H1 (cell line): Measurements from ENCODE around the gene KCNH1. TPM values are rescaled to one million over a fixed set of nuclear protein-coding genes. Genes with fewer than 3 reads are reported as not detected.

Experiments used
- CTCF ChIA-PET: fragments of 300-600 bp; sonication (Branson Sonifier 250); formaldehyde crosslinking; loops from one replicate; lab custom pipeline; 2021; ENCODE audit not compliant: partially characterized antibody; lab: Charles Lee
- POLR2A ChIA-PET: fragments of 300-600 bp; sonication (Branson Sonifier 250); formaldehyde crosslinking; loops from one replicate; lab custom pipeline; 2021; ENCODE audit warnings: inconsistent platforms; ENCODE audit not compliant: partially characterized antibody; lab: Charles Lee
- DNase-seq, 2 experiments: peaks; one replicate each; pipeline versions ENCODE4 v3.0.0 to v3.0.0-alpha.2; 2010 to 2022; ENCODE audit warnings: low spot score in 2 of 2, low read depth in 1 of 2, mixed read lengths in 1 of 2
- FAIRE-seq: peaks from 2 replicates; lab custom pipeline; 2011; peaks lifted over from hg19 to GRCh38; lab: Jason Lieb, UNC
- H2AFZ ChIP-seq: 2 replicates; pipeline ENCODE4 v1.8.1; 2012; ENCODE audit warnings: low read length, inconsistent platforms
- H2AK5ac ChIP-seq: 2 replicates; pipeline ENCODE4 v1.6.1; 2013; ENCODE audit warnings: low read depth, low read length
- H2BK120ac ChIP-seq: replicated peaks from 2 replicates; pipeline ENCODE3; 2013; ENCODE audit warnings: low read depth, low read length, inconsistent platforms
- H2BK12ac ChIP-seq: 2 replicates; pipeline ENCODE4 v1.6.1; 2013; ENCODE audit warnings: low read depth, low read length
- H2BK15ac ChIP-seq: 2 replicates; pipeline ENCODE4 v1.6.1; 2013; ENCODE audit warnings: low read length
- H2BK20ac ChIP-seq: 2 replicates; pipeline ENCODE4 v1.6.1; 2013; ENCODE audit warnings: low read length
- H2BK5ac ChIP-seq: 2 replicates; pipeline ENCODE4 v1.6.1; 2013; ENCODE audit warnings: low read depth, low read length
- H3K14ac ChIP-seq: 2 replicates; pipeline ENCODE4 v1.6.1; 2013; ENCODE audit warnings: inconsistent platforms; ENCODE audit not compliant: insufficient read length
- H3K18ac ChIP-seq: 2 replicates; pipeline ENCODE4 v1.6.1; 2013; ENCODE audit warnings: low read length; ENCODE audit errors: extremely low read depth
- H3K23ac ChIP-seq: 2 replicates; pipeline ENCODE4 v1.6.1; 2013; ENCODE audit warnings: inconsistent platforms; ENCODE audit not compliant: insufficient read length
- H3K23me2 ChIP-seq: 2 replicates; pipeline ENCODE4 v1.6.1; 2013; ENCODE audit warnings: low read depth, low read length
- H3K27ac ChIP-seq: 2 replicates; pipeline ENCODE4 v1.6.1; 2011; ENCODE audit warnings: low read depth, low read length, inconsistent platforms
- H3K27me3 ChIP-seq, 4 experiments: replicated peaks in 1 of 4; 1 replicate in 1 of 4; 2 replicates in 3 of 4; pipeline versions ENCODE4 v1.6.1 to v1.8.1; 2011 to 2013; ENCODE audit warnings: low read length in 3 of 4, mild to moderate bottlenecking in 3 of 4, inconsistent platforms in 2 of 4, mixed read lengths in 2 of 4, moderate library complexity in 1 of 4; ENCODE audit not compliant: control insufficient read depth in 3 of 4, insufficient read depth in 3 of 4; ENCODE audit errors: extremely low read depth in 1 of 4
- H3K36me3 ChIP-seq, 4 experiments: 2 replicates each; pipeline versions ENCODE4 v1.6.1 to v1.8.1; 2011 to 2013; ENCODE audit warnings: mild to moderate bottlenecking in 4 of 4, low read length in 3 of 4, moderate library complexity in 2 of 4, control low read depth in 1 of 4, inconsistent platforms in 1 of 4; ENCODE audit not compliant: insufficient read depth in 4 of 4, control insufficient read depth in 2 of 4
- H3K4ac ChIP-seq: replicated peaks from 2 replicates; pipeline ENCODE3; 2013; ENCODE audit warnings: low read length, low read depth, mixed read lengths, inconsistent platforms; ENCODE audit not compliant: insufficient read length
- H3K4me1 ChIP-seq, 4 experiments: replicated peaks in 1 of 4; 1 replicate in 1 of 4; 2 replicates in 3 of 4; pipeline versions ENCODE4 v1.6.1 to v1.8.1; 2011 to 2013; ENCODE audit warnings: low read length in 3 of 4, inconsistent platforms in 2 of 4, mixed read lengths in 1 of 4; ENCODE audit not compliant: insufficient read depth in 4 of 4, control insufficient read depth in 3 of 4
- H3K4me2 ChIP-seq, 2 experiments: 2 replicates each; pipeline versions ENCODE4 v1.6.1 to v1.8.1; 2011 to 2013; ENCODE audit warnings: low read depth in 2 of 2, low read length in 2 of 2, control low read depth in 1 of 2, inconsistent platforms in 1 of 2, mild to moderate bottlenecking in 1 of 2; ENCODE audit not compliant: insufficient read depth in 1 of 2
- H3K4me3 ChIP-seq, 4 experiments: fragments of 200-600, 300-600 bp in 1 of 4; sonication (generic), shearing (Covaris generic), sonication (Bioruptor Twin) in 1 of 4; 2 replicates each; pipeline versions ENCODE4 v1.5.1 to v1.8.1; 2011 to 2016; ENCODE audit warnings: low read length in 4 of 4, low read depth in 3 of 4, control low read depth in 2 of 4, inconsistent platforms in 2 of 4, mild to moderate bottlenecking in 2 of 4, mixed read lengths in 1 of 4, moderate library complexity in 1 of 4; ENCODE audit not compliant: insufficient read depth in 2 of 4; ENCODE audit errors: extremely low read depth in 1 of 4
- H3K56ac ChIP-seq: replicated peaks from 2 replicates; pipeline ENCODE3; 2013; ENCODE audit warnings: low read depth, mild to moderate bottlenecking, mixed read lengths, low read length, inconsistent platforms; ENCODE audit not compliant: insufficient read length
- H3K79me1 ChIP-seq: 2 replicates; pipeline ENCODE4 v1.6.1; 2013; ENCODE audit warnings: low read depth, low read length, control low read depth
- H3K79me2 ChIP-seq, 2 experiments: 2 replicates each; pipeline versions ENCODE4 v1.6.1 to v1.8.1; 2012 to 2013; ENCODE audit warnings: low read length in 2 of 2, mild to moderate bottlenecking in 2 of 2, inconsistent platforms in 1 of 2; ENCODE audit not compliant: insufficient read depth in 2 of 2, control insufficient read depth in 1 of 2
- H3K9ac ChIP-seq, 4 experiments: replicated peaks in 1 of 4; 1 replicate in 1 of 4; 2 replicates in 3 of 4; pipeline versions ENCODE4 v1.6.1 to v1.8.1; 2011 to 2013; ENCODE audit warnings: low read depth in 3 of 4, low read length in 3 of 4, control low read depth in 2 of 4, mild to moderate bottlenecking in 2 of 4, moderate library complexity in 2 of 4, inconsistent platforms in 1 of 4; ENCODE audit errors: extremely low read depth in 1 of 4
- H3K9me3 ChIP-seq, 2 experiments: 2 replicates each; pipeline versions ENCODE4 v1.6.1 to v1.8.1; 2012 to 2013; ENCODE audit warnings: mild to moderate bottlenecking in 2 of 2, moderate library complexity in 2 of 2, control low read depth in 1 of 2, inconsistent platforms in 1 of 2, low read depth in 1 of 2, low read length in 1 of 2, mixed read lengths in 1 of 2; ENCODE audit not compliant: insufficient read depth in 2 of 2
- H4K20me1 ChIP-seq, 2 experiments: replicated peaks in 1 of 2; 2 replicates each; pipeline versions ENCODE3 to v1.8.1; 2011 to 2013; ENCODE audit warnings: inconsistent platforms in 2 of 2, low read length in 2 of 2, mild to moderate bottlenecking in 1 of 2; ENCODE audit not compliant: insufficient read depth in 2 of 2, control insufficient read depth in 1 of 2
- H4K5ac ChIP-seq: 2 replicates; pipeline ENCODE4 v1.6.1; 2013; ENCODE audit warnings: low read length, low read depth, mixed read lengths, inconsistent platforms; ENCODE audit not compliant: insufficient read length
- H4K8ac ChIP-seq: 2 replicates; pipeline ENCODE4 v1.8.0; 2013; ENCODE audit warnings: mild to moderate bottlenecking, moderate library complexity, low read length, inconsistent platforms; ENCODE audit not compliant: insufficient read depth; ENCODE audit errors: extremely low read depth
- H4K91ac ChIP-seq: replicated peaks from 2 replicates; pipeline ENCODE3; 2013; ENCODE audit warnings: low read length, mixed read lengths, inconsistent platforms; ENCODE audit not compliant: insufficient read length
- EP300 ChIP-seq, 2 experiments: IDR thresholded peaks; 1 replicate in 1 of 2; 2 replicates in 1 of 2; pipeline ENCODE4 v1.6.1; 2011 to 2012; ENCODE audit warnings: low read depth in 2 of 2, low read length in 2 of 2, mild to moderate bottlenecking in 2 of 2, borderline replicate concordance in 1 of 2, inconsistent platforms in 1 of 2, moderate library complexity in 1 of 2
- NRF1 ChIP-seq: IDR thresholded peaks from 2 replicates; pipeline ENCODE4 v1.6.1; 2011; ENCODE audit warnings: mild to moderate bottlenecking, low read depth, low read length, improper control_type of control experiment
- RBBP5 ChIP-seq: IDR thresholded peaks from 2 replicates; pipeline ENCODE4 v1.7.1; 2012; ENCODE audit warnings: low read depth, mild to moderate bottlenecking, inconsistent platforms, low read length, moderate library complexity, borderline replicate concordance
- SP1 ChIP-seq: IDR thresholded peaks from 2 replicates; pipeline ENCODE4 v1.6.1; 2011; ENCODE audit warnings: low read depth, low read length
- SP4 ChIP-seq: IDR thresholded peaks from 2 replicates; pipeline ENCODE4 v1.6.1; 2012; ENCODE audit warnings: low read length, inconsistent platforms
- USF2 ChIP-seq: IDR thresholded peaks from 2 replicates; pipeline ENCODE4 v1.6.1; 2011; ENCODE audit warnings: low read length, improper control_type of control experiment
- WGBS, 2 experiments: shearing (Covaris generic) in 1 of 2; methylation state at CpG; one replicate each; pipeline versions ENCODE4 v1.1.6 to v1.1.7; 2013 to 2015; ENCODE audit warnings: low lambda C conversion rate in 2 of 2, mixed read lengths in 2 of 2, inconsistent platforms in 1 of 2, low coverage in 1 of 2, missing lambda C conversion rate in 1 of 2; ENCODE audit not compliant: insufficient replicate concordance in 2 of 2, insufficient coverage in 1 of 2, insufficient read length in 1 of 2; ENCODE audit errors: extremely low coverage in 1 of 2, missing lambda C conversion rate in 1 of 2; 5-methylcytosine and 5-hydroxymethylcytosine counted together
- polyA plus RNA-seq, 7 experiments: library from polyadenylated mRNA; depleted of rRNA in 3 of 7; stranded (reverse) in 5 of 7; unstranded in 2 of 7; fragments of >200 nt in 5 of 7; fragments of 200-250 nt in 2 of 7; gene quantifications; 1 replicate in 5 of 7; 2 replicates in 1 of 7; 4 replicates in 1 of 7; pipeline versions ENCODE4 v1.2.1 to v1.2.3, GENCODE V29; 2011 to 2013; ENCODE audit warnings: missing spikeins in 2 of 7, mixed read lengths in 2 of 7
- total RNA-seq: library from RNA; stranded (reverse); fragmentation: NEBNext Ultra II Directional; extraction: Animal tissue kit (Norgen Biotek cat#: 25700); gene quantifications from 2 replicates; pipeline ENCODE4 v1.2.1, GENCODE V29; 2021

The KCNH1 gene
- total and polyA plus RNA-seq, 2 of the 8 experiments (the other 6 are each of a cell fraction or from before 2014, with no cell fraction given), result 0.27 to 0.34 TPM

- Histone ChIP-seq H4K20me1 (no peaks in the 10 kb centered on the region), H3K79me2 (no peaks in the 10 kb centered on the region), H3K56ac (no peak overlapping the region), H3K9me3 (no peaks in the 10 kb centered on the region), H3K4me1 (0 out of 7 replicates have a peak, but pooled peaks cover 0 to 2% (median 0%) of the 10 kb centered on the region in 4 experiments), H2BK15ac (no peak overlapping the region), H4K91ac (no peak overlapping the region)
- no peak for FAIRE-seq
- no peak for DNase-seq
- TF ChIP-seq NRF1 (no peak), RBBP5 (no peak), SP1 (no peak), USF2 (no peak), EP300 (IDR thresholded peaks at IDR 0.05; ENCODE audit: borderline replicate concordance in 1 of 2, low read depth in 2 of 2, low read length in 2 of 2) (no peak), SP4 (no peak)
- TF ChIP-seq, all 59 proteins: peak for 0
- H2BK20ac ChIP-seq, result no peak overlapping the region
- ChIA-PET POLR2A (no interaction called here), CTCF (interaction anchor here (1.1 kb wide), 1 partner anchor 9 kb away, joined by 4 read pairs; no protein-coding TSS in a partner anchor)
- no peaks in the 10 kb centered on the region for H3K23me2 ChIP-seq
- no peak overlapping the region for H3K27ac ChIP-seq
- no peak overlapping the region for H3K4me2 ChIP-seq
- no peak overlapping the region for H3K9ac ChIP-seq
- H2AK5ac ChIP-seq, result no peak overlapping the region
- no peak overlapping the region for H4K5ac ChIP-seq
- no peaks in the 10 kb centered on the region for H3K27me3 ChIP-seq
- H3K14ac ChIP-seq, result no peak overlapping the region
- no peak overlapping the region for H3K4me3 ChIP-seq
- no peak overlapping the region for H3K4ac ChIP-seq
- H3K36me3 ChIP-seq, result no peaks in the 10 kb centered on the region
- H3K18ac ChIP-seq, result no peak overlapping the region
- H2BK12ac ChIP-seq, result no peak overlapping the region
- H2BK120ac ChIP-seq, result no peak overlapping the region
- 88% methylated on average over 6 of the region's 6 CpGs; no CpG with 5 or more reads in 1 of the 2 experiments for WGBS, 2 experiments
- no peak overlapping the region for H3K23ac ChIP-seq
- H2BK5ac ChIP-seq, result no peak overlapping the region
- H3K79me1 ChIP-seq, result no peaks in the 10 kb centered on the region
- no peak overlapping the region for H4K8ac ChIP-seq
- H2AFZ ChIP-seq, result no peak overlapping the region
These were observed 486.3 kb downstream of the KCNH1 start for GRCh38 chr1:210647406-210648333.
